ENCODE measurements around the gene FLT4. TPM values are rescaled to one million over a fixed set of nuclear protein-coding genes. Genes with fewer than 3 reads are reported as not detected.

FLT4 gene
- polyA plus RNA-seq, 3 donors, result not detected

- Histone ChIP-seq H4K20me1 (ENCODE audit: insufficient read depth, low read length) (no peaks in the 10 kb centered on the region), H3K9me3 (replicated peaks in 1 of 2; ENCODE audit: control insufficient read depth in 1 of 2, insufficient read depth in 1 of 2, low read length in 2 of 2) (no peaks in the 10 kb centered on the region), H3K9ac (ENCODE audit: insufficient read depth, low read length, poor library complexity, severe bottlenecking) (no peak overlapping the region), H3K4me1 (ENCODE audit: control insufficient read depth in 1 of 2, insufficient read depth in 2 of 2, low read length in 2 of 2) (peaks cover 3 to 9% of the 10 kb centered on the region in 2 donors), H3K27ac (ENCODE audit: low read depth in 1 of 2, low read length in 2 of 2) (no peak overlapping the region), H3K36me3 (replicated peaks in 1 of 2; ENCODE audit: control insufficient read depth in 1 of 2, insufficient read depth in 2 of 2, low read length in 2 of 2) (no peaks in the 10 kb centered on the region), H2AFZ (ENCODE audit: insufficient read depth, low read depth, low read length, poor library complexity, severe bottlenecking) (no peak overlapping the region), H3K4me2 (replicated peaks; ENCODE audit: extremely low read depth, low read length, poor library complexity, severe bottlenecking) (no peak overlapping the region), H3K79me2 (ENCODE audit: insufficient read depth, low read length) (no peaks in the 10 kb centered on the region), H3K27me3 (ENCODE audit: control insufficient read depth in 2 of 2, insufficient read depth in 2 of 2, low read length in 2 of 2) (peaks cover 0 to 8% of the 10 kb centered on the region in 2 donors), H3K4me3 (replicated peaks in 1 of 3; ENCODE audit: low read depth in 2 of 3, low read length in 3 of 3) (no peak overlapping the region)
- no peak overlapping the region for H3K4me3 Mint-ChIP-seq
- H3K27ac Mint-ChIP-seq, result no peak overlapping the region
- no CpG with 5 or more reads among the region's 2 CpGs for WGBS (ENCODE audit: insufficient coverage)
- H3K36me3 Mint-ChIP-seq, result peaks cover 0 to 5% of the 10 kb centered on the region in 2 donors
- intact Hi-C loops (cut with micrococcal nuclease), result no loop called here
- H3K9me3 Mint-ChIP-seq, result peaks cover 0 to 8% (median 3%) of the 10 kb centered on the region in 7 donors
- TF ChIP-seq, protein P1, sequence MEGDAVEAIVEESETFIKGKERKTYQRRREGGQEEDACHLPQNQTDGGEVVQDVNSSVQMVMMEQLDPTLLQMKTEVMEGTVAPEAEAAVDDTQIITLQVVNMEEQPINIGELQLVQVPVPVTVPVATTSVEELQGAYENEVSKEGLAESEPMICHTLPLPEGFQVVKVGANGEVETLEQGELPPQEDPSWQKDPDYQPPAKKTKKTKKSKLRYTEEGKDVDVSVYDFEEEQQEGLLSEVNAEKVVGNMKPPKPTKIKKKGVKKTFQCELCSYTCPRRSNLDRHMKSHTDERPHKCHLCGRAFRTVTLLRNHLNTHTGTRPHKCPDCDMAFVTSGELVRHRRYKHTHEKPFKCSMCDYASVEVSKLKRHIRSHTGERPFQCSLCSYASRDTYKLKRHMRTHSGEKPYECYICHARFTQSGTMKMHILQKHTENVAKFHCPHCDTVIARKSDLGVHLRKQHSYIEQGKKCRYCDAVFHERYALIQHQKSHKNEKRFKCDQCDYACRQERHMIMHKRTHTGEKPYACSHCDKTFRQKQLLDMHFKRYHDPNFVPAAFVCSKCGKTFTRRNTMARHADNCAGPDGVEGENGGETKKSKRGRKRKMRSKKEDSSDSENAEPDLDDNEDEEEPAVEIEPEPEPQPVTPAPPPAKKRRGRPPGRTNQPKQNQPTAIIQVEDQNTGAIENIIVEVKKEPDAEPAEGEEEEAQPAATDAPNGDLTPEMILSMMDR (IDR thresholded peaks at IDR 0.05), result no peak
- peaks cover 13 to 29% (median 19%) of the 10 kb centered on the region in 3 donors for H3K27me3 Mint-ChIP-seq (ENCODE audit: low read depth in 3 of 3)
- no peak for DNase-seq
- peaks cover 13% of the 10 kb centered on the region for H3K4me1 Mint-ChIP-seq
These were observed 65.7 kb downstream of the FLT4 start for GRCh38 chr5:180583738-180584137.

- H3K4me3 ChIP-seq (replicated peaks in 1 of 3; ENCODE audit: low read depth in 2 of 3, low read length in 3 of 3), result no peak overlapping the region
- Mint-ChIP-seq H3K4me3 (no peak overlapping the region), H3K9me3 (peaks cover 0 to 6% (median 3%) of the 10 kb centered on the region in 7 donors), H3K4me1 (peaks cover 3% of the 10 kb centered on the region), H3K27me3 (ENCODE audit: low read depth in 3 of 3) (peaks cover 7 to 16% (median 13%) of the 10 kb centered on the region in 3 donors), H3K27ac (peak overlapping the region in 1 of 7 donors; percentile 7), H3K36me3 (peaks cover 23 to 31% of the 10 kb centered on the region in 2 donors)
- no peaks in the 10 kb centered on the region for H3K4me1 ChIP-seq (ENCODE audit: control insufficient read depth in 1 of 2, insufficient read depth in 2 of 2, low read length in 2 of 2)
- no peak overlapping the region for H3K27ac ChIP-seq (ENCODE audit: low read depth in 1 of 2, low read length in 2 of 2)
- intact Hi-C loops (cut with micrococcal nuclease), result no loop called here
- H3K4me2 ChIP-seq (replicated peaks; ENCODE audit: extremely low read depth, low read length, poor library complexity, severe bottlenecking), result no peak overlapping the region
- WGBS (ENCODE audit: insufficient coverage), result 93% methylated on average over 4 of the region's 6 CpGs
- no peak overlapping the region for H3K9ac ChIP-seq (ENCODE audit: insufficient read depth, low read length, poor library complexity, severe bottlenecking)
- no peak overlapping the region for H2AFZ ChIP-seq (ENCODE audit: insufficient read depth, low read depth, low read length, poor library complexity, severe bottlenecking)
- no peaks in the 10 kb centered on the region for H4K20me1 ChIP-seq (ENCODE audit: insufficient read depth, low read length)
- H3K27me3 ChIP-seq (ENCODE audit: control insufficient read depth in 2 of 2, insufficient read depth in 2 of 2, low read length in 2 of 2), result no peaks in the 10 kb centered on the region
- no peaks in the 10 kb centered on the region for H3K79me2 ChIP-seq (ENCODE audit: insufficient read depth, low read length)
- peaks cover 11 to 31% of the 10 kb centered on the region in 2 donors for H3K36me3 ChIP-seq (replicated peaks in 1 of 2; ENCODE audit: control insufficient read depth in 1 of 2, insufficient read depth in 2 of 2, low read length in 2 of 2)
- TF ChIP-seq, protein P1 (IDR thresholded peaks at IDR 0.05), result no peak
- DNase-seq, result no peak
- no peaks in the 10 kb centered on the region for H3K9me3 ChIP-seq (replicated peaks in 1 of 2; ENCODE audit: control insufficient read depth in 1 of 2, insufficient read depth in 1 of 2, low read length in 2 of 2)
These were observed 68.7 kb downstream of the FLT4 start for GRCh38 chr5:180580681-180581080.

All from CD14-positive monocyte (primary cell).